Measurements from ENCODE around the gene BRAF.

DNA sequence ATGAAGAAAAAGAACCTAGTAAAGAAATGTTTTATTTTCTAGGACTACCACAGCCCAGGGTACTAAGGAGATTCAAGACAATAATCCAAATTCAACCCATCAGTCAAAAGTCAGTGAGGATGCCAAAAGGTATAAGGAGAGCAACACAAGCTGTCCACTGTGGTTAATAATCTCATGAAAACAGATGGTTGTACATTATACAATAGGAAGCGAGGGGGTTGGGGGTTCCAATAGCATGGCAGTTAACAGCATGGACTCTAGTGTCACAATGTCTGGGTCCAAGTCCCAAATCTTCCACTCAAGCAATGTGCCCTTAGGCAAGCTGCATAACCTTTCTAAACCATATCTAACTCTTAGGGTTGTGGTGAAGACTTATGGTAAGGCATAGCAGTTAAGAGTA lies 35.1 kb downstream of the BRAF start:
- no peak for TF ChIP-seq MEIS1 (CRISPR knock-in tag; IDR thresholded peaks at IDR 0.05; ENCODE audit: borderline replicate concordance)
- no peak for TF ChIP-seq ZNF548 (tag by site-specific recombination; IDR thresholded peaks at IDR 0.05)
- TF ChIP-seq, protein P1, sequence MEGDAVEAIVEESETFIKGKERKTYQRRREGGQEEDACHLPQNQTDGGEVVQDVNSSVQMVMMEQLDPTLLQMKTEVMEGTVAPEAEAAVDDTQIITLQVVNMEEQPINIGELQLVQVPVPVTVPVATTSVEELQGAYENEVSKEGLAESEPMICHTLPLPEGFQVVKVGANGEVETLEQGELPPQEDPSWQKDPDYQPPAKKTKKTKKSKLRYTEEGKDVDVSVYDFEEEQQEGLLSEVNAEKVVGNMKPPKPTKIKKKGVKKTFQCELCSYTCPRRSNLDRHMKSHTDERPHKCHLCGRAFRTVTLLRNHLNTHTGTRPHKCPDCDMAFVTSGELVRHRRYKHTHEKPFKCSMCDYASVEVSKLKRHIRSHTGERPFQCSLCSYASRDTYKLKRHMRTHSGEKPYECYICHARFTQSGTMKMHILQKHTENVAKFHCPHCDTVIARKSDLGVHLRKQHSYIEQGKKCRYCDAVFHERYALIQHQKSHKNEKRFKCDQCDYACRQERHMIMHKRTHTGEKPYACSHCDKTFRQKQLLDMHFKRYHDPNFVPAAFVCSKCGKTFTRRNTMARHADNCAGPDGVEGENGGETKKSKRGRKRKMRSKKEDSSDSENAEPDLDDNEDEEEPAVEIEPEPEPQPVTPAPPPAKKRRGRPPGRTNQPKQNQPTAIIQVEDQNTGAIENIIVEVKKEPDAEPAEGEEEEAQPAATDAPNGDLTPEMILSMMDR (tag by site-specific recombination; IDR thresholded peaks at IDR 0.05): no peak
- TF ChIP-seq ZNF121 (tag by site-specific recombination; IDR thresholded peaks at IDR 0.05): no peak
- TF ChIP-seq SCRT1 (tag by site-specific recombination; IDR thresholded peaks at IDR 0.05; ENCODE audit: borderline replicate concordance): no peak
- TF ChIP-seq ZNF146 (tag by site-specific recombination; IDR thresholded peaks at IDR 0.05): no peak
- TF ChIP-seq, protein P2, sequence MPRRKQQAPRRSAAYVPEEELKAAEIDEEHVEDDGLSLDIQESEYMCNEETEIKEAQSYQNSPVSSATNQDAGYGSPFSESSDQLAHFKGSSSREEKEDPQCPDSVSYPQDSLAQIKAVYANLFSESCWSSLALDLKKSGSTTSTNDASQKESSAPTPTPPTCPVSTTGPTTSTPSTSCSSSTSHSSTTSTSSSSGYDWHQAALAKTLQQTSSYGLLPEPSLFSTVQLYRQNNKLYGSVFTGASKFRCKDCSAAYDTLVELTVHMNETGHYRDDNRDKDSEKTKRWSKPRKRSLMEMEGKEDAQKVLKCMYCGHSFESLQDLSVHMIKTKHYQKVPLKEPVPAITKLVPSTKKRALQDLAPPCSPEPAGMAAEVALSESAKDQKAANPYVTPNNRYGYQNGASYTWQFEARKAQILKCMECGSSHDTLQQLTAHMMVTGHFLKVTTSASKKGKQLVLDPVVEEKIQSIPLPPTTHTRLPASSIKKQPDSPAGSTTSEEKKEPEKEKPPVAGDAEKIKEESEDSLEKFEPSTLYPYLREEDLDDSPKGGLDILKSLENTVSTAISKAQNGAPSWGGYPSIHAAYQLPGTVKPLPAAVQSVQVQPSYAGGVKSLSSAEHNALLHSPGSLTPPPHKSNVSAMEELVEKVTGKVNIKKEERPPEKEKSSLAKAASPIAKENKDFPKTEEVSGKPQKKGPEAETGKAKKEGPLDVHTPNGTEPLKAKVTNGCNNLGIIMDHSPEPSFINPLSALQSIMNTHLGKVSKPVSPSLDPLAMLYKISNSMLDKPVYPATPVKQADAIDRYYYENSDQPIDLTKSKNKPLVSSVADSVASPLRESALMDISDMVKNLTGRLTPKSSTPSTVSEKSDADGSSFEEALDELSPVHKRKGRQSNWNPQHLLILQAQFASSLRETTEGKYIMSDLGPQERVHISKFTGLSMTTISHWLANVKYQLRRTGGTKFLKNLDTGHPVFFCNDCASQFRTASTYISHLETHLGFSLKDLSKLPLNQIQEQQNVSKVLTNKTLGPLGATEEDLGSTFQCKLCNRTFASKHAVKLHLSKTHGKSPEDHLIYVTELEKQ (tag by site-specific recombination; IDR thresholded peaks at IDR 0.05; ENCODE audit: borderline replicate concordance): no peak
- TF ChIP-seq FEZF1 (tag by site-specific recombination; IDR thresholded peaks at IDR 0.05): no peak
- TF ChIP-seq, protein P3, sequence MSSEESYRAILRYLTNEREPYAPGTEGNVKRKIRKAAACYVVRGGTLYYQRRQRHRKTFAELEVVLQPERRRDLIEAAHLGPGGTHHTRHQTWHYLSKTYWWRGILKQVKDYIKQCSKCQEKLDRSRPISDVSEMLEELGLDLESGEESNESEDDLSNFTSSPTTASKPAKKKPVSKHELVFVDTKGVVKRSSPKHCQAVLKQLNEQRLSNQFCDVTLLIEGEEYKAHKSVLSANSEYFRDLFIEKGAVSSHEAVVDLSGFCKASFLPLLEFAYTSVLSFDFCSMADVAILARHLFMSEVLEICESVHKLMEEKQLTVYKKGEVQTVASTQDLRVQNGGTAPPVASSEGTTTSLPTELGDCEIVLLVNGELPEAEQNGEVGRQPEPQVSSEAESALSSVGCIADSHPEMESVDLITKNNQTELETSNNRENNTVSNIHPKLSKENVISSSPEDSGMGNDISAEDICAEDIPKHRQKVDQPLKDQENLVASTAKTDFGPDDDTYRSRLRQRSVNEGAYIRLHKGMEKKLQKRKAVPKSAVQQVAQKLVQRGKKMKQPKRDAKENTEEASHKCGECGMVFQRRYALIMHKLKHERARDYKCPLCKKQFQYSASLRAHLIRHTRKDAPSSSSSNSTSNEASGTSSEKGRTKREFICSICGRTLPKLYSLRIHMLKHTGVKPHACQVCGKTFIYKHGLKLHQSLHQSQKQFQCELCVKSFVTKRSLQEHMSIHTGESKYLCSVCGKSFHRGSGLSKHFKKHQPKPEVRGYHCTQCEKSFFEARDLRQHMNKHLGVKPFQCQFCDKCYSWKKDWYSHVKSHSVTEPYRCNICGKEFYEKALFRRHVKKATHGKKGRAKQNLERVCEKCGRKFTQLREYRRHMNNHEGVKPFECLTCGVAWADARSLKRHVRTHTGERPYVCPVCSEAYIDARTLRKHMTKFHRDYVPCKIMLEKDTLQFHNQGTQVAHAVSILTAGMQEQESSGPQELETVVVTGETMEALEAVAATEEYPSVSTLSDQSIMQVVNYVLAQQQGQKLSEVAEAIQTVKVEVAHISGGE (tag by site-specific recombination; conservative IDR thresholded peaks at IDR 0.05; ENCODE audit: low read depth): no peak
- TF ChIP-seq, protein P4, sequence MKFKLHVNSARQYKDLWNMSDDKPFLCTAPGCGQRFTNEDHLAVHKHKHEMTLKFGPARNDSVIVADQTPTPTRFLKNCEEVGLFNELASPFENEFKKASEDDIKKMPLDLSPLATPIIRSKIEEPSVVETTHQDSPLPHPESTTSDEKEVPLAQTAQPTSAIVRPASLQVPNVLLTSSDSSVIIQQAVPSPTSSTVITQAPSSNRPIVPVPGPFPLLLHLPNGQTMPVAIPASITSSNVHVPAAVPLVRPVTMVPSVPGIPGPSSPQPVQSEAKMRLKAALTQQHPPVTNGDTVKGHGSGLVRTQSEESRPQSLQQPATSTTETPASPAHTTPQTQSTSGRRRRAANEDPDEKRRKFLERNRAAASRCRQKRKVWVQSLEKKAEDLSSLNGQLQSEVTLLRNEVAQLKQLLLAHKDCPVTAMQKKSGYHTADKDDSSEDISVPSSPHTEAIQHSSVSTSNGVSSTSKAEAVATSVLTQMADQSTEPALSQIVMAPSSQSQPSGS (tag by site-specific recombination; IDR thresholded peaks at IDR 0.05; ENCODE audit: low read depth): no peak
- no peak for TF ChIP-seq ZNF621 (tag by site-specific recombination; IDR thresholded peaks at IDR 0.05)
- TF ChIP-seq ZNF155 (tag by site-specific recombination; IDR thresholded peaks at IDR 0.05): no peak

Measured in HEK293 (cell line).